Measurements from ENCODE around the gene CLNS1A. TPM values are rescaled to one million over a fixed set of nuclear protein-coding genes. Genes with fewer than 3 reads are reported as not detected.
"Not testable (repeated sequence)": the region's sequence is repeated elsewhere in the genome, so short reads cannot be mapped to it uniquely, and the experiment has no call there.

CLNS1A gene
- total RNA-seq, 2 experiments from 2014 or later = 102 to 104 TPM

DNA sequence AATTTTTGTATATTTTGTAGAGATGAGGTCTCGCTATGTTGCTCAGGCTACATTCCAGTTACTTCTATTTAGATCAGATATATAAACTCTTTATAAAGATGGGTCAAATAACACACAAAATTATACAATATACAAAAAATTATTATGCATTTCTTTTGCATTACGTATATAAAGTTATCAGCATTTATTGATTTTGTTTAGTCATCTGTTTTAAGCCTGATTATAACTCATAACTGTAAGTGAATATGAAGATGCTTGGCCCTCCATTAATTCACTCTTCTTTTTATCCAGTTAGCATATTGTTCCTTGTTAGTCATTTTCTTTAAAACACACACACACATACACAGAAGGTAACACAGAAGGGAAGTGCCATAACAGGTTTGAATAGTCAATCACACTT is 33.3 kb downstream of the CLNS1A start:
- Mint-ChIP-seq H3K27ac (no peak overlapping the region), H3K9me3 (no peaks in the 10 kb centered on the region), H3K36me3 (ENCODE audit: low read depth) (peaks cover 7% of the 10 kb centered on the region), H3K27me3 (no peaks in the 10 kb centered on the region), H3K4me1 (no peaks in the 10 kb centered on the region), H3K4me3 (no peak overlapping the region)
- DNase-seq = no peak
- ChIA-PET CTCF (no interaction called here), POLR2A (no interaction called here)

DNA sequence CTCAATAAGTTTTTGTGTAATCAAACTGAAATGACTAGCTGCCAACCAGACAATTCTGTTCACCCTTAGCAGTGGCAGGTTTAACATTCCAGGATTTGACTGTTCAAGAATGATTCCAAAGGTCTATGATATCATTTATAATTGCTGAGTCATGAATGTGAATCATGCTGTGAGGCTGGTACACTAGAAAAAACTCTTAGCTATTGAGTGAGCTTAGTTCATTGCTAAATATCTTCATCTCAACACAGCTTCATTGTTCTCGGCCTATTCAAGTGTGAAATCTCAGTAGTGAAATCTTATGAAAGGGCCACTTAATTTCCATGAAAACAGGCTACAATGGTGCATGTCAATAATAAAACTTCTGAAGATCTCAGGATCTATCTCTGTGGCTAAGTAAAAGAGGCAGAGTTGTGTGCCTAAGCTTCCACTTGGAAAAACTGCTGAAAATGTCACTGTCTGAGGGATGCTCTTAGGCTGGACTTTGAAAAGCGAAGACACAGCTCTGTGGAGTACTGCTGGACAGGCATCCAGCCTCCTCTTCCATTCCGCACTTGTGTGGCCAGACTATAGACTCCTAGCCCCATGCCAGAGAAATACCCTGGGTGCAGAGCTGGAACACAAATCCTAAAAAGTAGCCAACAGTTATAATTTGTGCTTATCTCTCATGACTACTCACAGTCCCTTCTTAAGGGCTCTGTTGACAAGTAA is 35.1 kb downstream of the CLNS1A start:
- Mint-ChIP-seq H3K4me1 (no peaks in the 10 kb centered on the region), H3K36me3 (ENCODE audit: low read depth) (peaks cover 2% of the 10 kb centered on the region), H3K4me3 (no peak overlapping the region), H3K27ac (no peak overlapping the region), H3K9me3 (no peaks in the 10 kb centered on the region), H3K27me3 (no peaks in the 10 kb centered on the region)
- CTCF ChIA-PET = interaction anchor here (0.7 to 1.5 kb wide), 2 partner anchors 9 to 12 kb away, joined by 3 read pairs; partner anchors contain the start of gene AQP11
- POLR2A ChIA-PET = no interaction called here
- no peak for DNase-seq

DNA sequence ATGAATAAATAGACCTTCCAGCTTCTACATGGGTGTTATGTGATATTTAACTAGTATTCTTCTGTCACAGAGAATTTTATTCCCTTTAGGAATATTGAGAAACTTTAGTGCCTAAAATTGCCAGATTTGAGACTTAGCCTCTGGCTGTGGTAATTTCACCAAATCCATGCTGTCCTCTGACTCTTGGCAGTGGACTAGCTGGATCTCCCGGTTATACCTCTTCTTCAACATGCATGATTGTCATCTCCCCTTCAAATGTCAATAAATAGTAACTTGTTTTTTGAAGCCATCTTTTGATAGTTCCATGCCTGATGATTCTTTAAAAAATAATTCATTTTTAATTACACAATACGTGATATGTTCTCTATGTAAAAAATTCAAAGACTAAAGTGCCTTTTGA is 39.4 kb downstream of the CLNS1A start:
- CTCF ChIA-PET = interaction anchor here (2.7 kb wide), 1 partner anchor 9 kb away, joined by 7 read pairs; the partner anchor contains the start of gene AQP11
- Mint-ChIP-seq H3K36me3 (ENCODE audit: low read depth) (no peaks in the 10 kb centered on the region), H3K4me3 (no peak overlapping the region), H3K27me3 (no peaks in the 10 kb centered on the region), H3K27ac (no peak overlapping the region), H3K9me3 (no peaks in the 10 kb centered on the region), H3K4me1 (no peaks in the 10 kb centered on the region)
- POLR2A ChIA-PET = no interaction called here
- no peak for DNase-seq

DNA sequence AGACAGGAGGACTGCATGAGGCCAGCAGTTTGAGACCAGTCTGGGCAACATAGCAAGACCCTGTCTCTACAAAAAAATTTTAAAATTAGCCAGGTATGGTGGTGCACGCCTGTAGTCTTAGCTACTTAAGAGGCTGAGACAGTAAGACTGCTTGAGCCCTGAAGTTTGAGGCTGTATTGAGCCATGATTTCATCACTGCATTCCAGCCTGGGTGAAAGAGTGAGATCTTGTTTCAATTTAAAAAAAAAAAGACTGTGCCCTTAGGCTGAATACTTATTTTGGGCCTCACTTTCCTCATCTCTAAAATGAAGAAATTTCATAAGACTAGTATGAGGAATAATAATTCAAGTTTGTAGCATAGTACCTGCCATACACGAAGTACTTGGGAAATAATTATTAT is 41.0 kb downstream of the CLNS1A start:
- CTCF ChIA-PET = no interaction called here
- H3K27me3 Mint-ChIP-seq = no peaks in the 10 kb centered on the region
- POLR2A ChIA-PET = no interaction called here
- H3K4me3 Mint-ChIP-seq = no peak overlapping the region
- DNase-seq = no peak
- no peaks in the 10 kb centered on the region for H3K36me3 Mint-ChIP-seq (ENCODE audit: low read depth)
- H3K4me1 Mint-ChIP-seq = no peaks in the 10 kb centered on the region
- no peaks in the 10 kb centered on the region for H3K9me3 Mint-ChIP-seq
- no peak overlapping the region for H3K27ac Mint-ChIP-seq

DNA sequence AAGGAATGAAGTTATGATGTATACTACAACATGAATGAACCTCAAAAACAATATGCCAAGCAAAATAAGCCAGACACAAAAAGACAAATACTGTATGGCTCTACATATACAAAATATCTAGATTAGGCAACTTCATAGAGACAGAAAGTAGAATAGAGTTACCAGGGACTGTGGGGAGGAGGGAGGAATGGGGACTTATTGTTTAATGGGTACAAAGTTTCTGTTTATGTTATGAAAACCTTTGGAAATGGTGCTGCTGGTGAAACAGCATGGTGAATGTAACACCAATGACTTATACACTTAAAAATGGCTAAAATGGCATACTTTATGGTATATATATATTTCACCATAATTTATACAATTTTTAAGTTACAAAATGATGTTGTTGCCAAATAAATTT is 43.7 kb downstream of the CLNS1A start:
- no peaks in the 10 kb centered on the region for H3K36me3 Mint-ChIP-seq (ENCODE audit: low read depth)
- POLR2A ChIA-PET = no interaction called here
- H3K27ac Mint-ChIP-seq = no peak overlapping the region
- H3K9me3 Mint-ChIP-seq = no peaks in the 10 kb centered on the region
- H3K27me3 Mint-ChIP-seq = peaks cover 8% of the 10 kb centered on the region
- CTCF ChIA-PET = interaction anchor here (0.9 kb wide), 1 partner anchor 9 kb away, joined by 3 read pairs; no protein-coding TSS in a partner anchor
- peaks cover 13% of the 10 kb centered on the region for H3K4me1 Mint-ChIP-seq
- no peak overlapping the region for H3K4me3 Mint-ChIP-seq
- no peak for DNase-seq

DNA sequence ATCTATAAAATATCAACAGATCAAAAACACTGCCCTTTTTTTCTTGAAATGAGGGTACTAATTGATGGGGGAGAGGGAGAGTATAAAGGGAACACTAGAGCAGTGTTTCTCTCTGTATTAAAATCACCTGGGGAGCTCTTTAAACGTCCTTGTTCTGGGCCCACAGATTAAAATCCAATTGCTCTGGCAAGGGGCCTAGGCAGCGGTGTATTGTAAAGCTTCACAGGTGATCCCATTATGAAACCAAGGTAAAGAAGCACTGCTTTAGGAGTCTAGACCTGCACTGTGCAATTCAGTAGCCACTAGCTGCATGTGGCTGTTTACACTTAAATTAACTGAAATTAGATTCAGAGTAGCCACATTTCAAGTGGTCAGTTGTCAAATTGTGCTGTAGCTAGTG is 44.9 kb downstream of the CLNS1A start:
- no peaks in the 10 kb centered on the region for H3K36me3 Mint-ChIP-seq (ENCODE audit: low read depth)
- peaks cover 8% of the 10 kb centered on the region for H3K27me3 Mint-ChIP-seq
- ChIA-PET POLR2A (no interaction called here), CTCF (interaction anchor here (0.6 to 0.8 kb wide), 2 partner anchors 14 to 851 kb away, joined by 4 read pairs; no protein-coding TSS in a partner anchor)
- no peak overlapping the region for H3K27ac Mint-ChIP-seq
- H3K4me1 Mint-ChIP-seq = peaks cover 15% of the 10 kb centered on the region
- H3K9me3 Mint-ChIP-seq = no peaks in the 10 kb centered on the region
- DNase-seq = no peak
- no peak overlapping the region for H3K4me3 Mint-ChIP-seq

DNA sequence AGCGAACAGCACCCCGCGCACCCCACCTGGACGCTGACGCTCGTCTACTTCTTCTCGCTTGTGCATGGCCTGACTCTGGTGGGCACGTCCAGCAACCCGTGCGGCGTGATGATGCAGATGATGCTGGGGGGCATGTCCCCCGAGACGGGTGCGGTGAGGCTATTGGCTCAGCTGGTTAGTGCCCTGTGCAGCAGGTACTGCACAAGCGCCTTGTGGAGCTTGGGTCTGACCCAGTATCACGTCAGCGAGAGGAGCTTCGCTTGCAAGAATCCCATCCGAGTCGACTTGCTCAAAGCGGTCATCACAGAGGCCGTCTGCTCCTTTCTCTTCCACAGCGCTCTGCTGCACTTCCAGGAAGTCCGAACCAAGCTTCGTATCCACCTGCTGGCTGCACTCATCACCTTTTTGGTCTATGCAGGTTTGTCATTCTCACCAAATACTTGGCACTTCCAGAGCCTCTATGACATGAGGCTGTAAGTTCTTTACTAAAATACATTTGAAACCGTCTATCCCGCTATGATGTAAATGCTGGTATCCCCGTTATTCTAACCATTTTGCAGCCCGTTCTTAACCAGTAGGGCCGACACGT is 47.3 kb downstream of the CLNS1A start:
- no peaks in the 10 kb centered on the region for H3K36me3 Mint-ChIP-seq (ENCODE audit: low read depth)
- POLR2A ChIA-PET = no interaction called here
- DNase-seq = no peak
- H3K4me1 Mint-ChIP-seq = peaks cover 15% of the 10 kb centered on the region
- no peaks in the 10 kb centered on the region for H3K9me3 Mint-ChIP-seq
- H3K27me3 Mint-ChIP-seq = peaks cover 16% of the 10 kb centered on the region
- CTCF ChIA-PET = interaction anchor here (0.6 to 1.7 kb wide), 4 partner anchors 9 to 362 kb away, joined by 3 to 7 read pairs (median 3); no protein-coding TSS in a partner anchor
- H3K4me3 Mint-ChIP-seq = peak overlapping the region; percentile 79
- H3K27ac Mint-ChIP-seq = no peak overlapping the region

DNA sequence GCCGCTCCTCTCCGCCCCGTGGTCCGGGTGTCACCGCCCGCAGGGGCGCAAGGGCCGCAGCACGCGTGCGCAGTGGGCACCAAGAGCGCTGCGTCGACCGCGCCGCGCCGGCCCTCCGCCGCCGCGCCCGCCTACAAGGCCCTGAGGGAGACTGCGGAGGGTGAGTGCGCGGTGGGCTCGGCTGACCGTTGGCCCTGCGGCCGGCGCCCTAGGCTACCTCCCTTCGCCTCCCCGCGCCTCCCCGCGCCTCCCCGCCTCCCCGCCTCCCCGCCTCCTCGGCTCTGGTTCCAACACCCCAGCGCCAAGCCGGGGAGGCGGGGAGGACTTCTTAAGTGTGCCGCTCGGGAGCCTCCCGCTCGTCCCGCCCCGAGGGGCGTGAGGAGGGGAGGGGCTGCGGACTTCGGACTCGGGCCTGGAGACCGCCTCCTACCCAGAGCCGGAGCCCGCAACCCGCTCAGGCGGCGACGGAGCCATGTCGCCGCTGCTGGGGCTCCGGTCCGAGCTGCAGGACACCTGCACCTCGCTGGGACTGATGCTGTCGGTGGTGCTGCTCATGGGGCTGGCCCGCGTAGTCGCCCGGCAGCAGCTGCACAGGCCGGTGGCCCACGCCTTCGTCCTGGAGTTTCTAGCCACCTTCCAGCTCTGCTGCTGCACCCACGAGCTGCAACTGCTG is 47.9 kb downstream of the CLNS1A start, which contains the start of gene AQP11:
TSS of gene AQP11 (plus strand) at position 433 of the 673 bp plus-strand sequence. CDS start at position 473, 40 bp downstream.
- Mint-ChIP-seq H3K27ac (peak within 1 kb of the TSS; percentile 46), H3K4me3 (peak within 1 kb of the TSS; percentile 79), H3K4me1 (peaks cover 15% of the 10 kb centered on the region), H3K9me3 (no peaks in the 10 kb centered on the region), H3K36me3 (ENCODE audit: low read depth) (no peaks in the 10 kb centered on the region), H3K27me3 (peaks cover 16% of the 10 kb centered on the region)
- peak; percentile 41 for DNase-seq
- POLR2A ChIA-PET = no interaction called here
- CTCF ChIA-PET = interaction anchor here (0.6 to 1.7 kb wide), 4 partner anchors 10 to 361 kb away, joined by 3 to 7 read pairs (median 3); no protein-coding TSS in a partner anchor

DNA sequence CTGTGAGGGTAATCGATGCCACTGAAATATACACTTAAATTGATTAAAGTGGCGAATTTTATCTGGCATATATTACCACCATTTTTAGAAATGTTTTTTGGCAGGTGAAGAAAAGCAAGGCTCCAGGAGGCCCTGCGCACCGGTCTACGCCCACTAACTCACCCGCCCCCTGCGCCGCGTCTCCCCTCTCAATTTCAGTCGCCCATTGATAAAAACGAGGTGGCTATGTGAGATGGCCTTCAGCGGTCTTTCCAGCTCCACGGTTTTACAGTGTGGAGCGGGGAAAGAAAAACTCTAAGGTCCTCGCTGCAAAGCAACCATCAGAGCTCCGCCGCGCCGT is 48.4 kb downstream of the CLNS1A start:
- peak overlapping the region; percentile 46 for H3K27ac Mint-ChIP-seq
- peaks cover 15% of the 10 kb centered on the region for H3K4me1 Mint-ChIP-seq
- DNase-seq = no peak
- no peaks in the 10 kb centered on the region for H3K36me3 Mint-ChIP-seq (ENCODE audit: low read depth)
- H3K27me3 Mint-ChIP-seq = peaks cover 16% of the 10 kb centered on the region
- H3K9me3 Mint-ChIP-seq = no peaks in the 10 kb centered on the region
- ChIA-PET POLR2A (no interaction called here), CTCF (interaction anchor here (1.5 to 1.7 kb wide), 2 partner anchors 10 kb away, joined by 3 to 7 read pairs; no protein-coding TSS in a partner anchor)
- H3K4me3 Mint-ChIP-seq = peak overlapping the region; percentile 75

DNA sequence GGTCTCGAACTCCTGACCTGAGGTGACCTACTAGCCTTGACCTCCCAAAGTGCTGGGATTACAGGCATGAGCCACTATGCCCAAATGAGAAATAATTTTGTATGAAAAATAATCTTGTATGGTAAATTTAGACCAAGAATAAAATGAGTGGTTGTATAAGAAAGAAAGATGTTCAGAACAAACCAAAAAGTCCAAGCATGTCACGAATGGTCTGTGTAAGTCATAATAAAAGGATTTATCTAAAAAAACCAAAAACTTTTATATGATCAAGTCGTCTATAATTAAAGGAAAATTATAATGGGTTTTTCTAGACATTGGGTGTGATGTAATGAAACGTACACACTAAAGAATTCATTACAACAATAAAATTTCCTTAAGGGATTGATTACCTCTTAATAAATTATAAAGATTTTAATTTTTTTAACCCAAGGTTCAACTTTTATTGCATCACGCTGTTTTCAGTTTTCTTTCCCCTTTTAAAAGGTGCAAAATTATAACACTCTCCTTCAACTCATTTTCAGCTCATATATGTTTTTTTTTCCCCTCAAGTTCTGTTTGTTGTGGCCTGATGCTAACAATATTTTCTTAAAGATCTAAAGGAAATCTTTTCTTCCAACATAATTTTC is 56.8 kb downstream of the CLNS1A start:
- Mint-ChIP-seq H3K9me3 (peaks cover 10% of the 10 kb centered on the region), H3K36me3 (ENCODE audit: low read depth) (peaks cover 3% of the 10 kb centered on the region), H3K27ac (no peak overlapping the region), H3K4me3 (no peak overlapping the region), H3K4me1 (no peaks in the 10 kb centered on the region), H3K27me3 (peaks cover 3% of the 10 kb centered on the region)
- POLR2A ChIA-PET = interaction anchor here (0.6 kb wide), 1 partner anchor 199 kb away, joined by 3 read pairs; no protein-coding TSS in a partner anchor
- no peak for DNase-seq
- CTCF ChIA-PET = no interaction called here

DNA sequence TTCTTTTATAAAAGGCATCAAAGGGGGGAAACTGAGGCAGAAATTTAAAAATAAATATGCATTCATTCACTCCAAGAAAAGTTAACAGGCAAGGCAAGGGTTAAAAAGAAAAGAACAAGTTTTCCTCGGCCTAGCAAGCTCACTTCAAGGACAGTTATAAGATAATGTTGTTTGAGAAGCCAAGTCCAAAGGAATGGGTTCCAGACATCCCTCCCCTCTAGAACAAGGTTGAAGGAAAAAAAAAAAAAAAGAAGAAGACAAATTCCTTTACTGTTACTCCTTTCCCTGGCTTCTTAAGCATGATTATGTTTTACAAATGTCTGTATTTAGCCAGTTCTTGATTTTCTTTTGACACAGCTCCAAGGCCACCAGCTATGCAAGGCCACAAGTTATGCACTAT is 62.2 kb downstream of the CLNS1A start:
- H3K27me3 Mint-ChIP-seq; CTCF ChIA-PET; POLR2A ChIA-PET; H3K27ac Mint-ChIP-seq; H3K36me3 Mint-ChIP-seq (ENCODE audit: low read depth); H3K9me3 Mint-ChIP-seq; H3K4me3 Mint-ChIP-seq; H3K4me1 Mint-ChIP-seq; DNase-seq: not testable (repeated sequence)

DNA sequence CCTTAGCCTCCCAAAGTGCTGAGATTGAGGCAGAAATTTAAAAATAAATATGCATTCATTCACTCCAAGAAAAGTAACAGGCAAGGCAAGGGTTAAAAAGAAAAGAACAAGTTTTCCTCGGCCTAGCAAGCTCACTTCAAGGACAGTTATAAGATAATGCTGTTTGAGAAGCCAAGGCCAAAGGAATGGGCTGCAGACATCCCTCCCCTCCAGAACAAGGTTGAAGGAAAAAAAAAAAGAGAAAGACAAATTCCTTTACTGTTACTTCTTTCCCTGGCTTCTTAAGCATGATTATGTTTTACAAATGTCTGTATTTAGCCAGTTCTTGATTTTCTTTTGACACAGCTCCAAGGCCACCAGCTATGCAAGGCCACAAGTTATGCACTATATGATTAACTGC is 66.7 kb downstream of the CLNS1A start:
- H3K36me3 Mint-ChIP-seq (ENCODE audit: low read depth); H3K9me3 Mint-ChIP-seq; H3K4me1 Mint-ChIP-seq; H3K27me3 Mint-ChIP-seq; DNase-seq; H3K27ac Mint-ChIP-seq; POLR2A ChIA-PET; H3K4me3 Mint-ChIP-seq: not testable (repeated sequence)
- CTCF ChIA-PET = interaction anchor here (0.7 kb wide), 1 partner anchor 67 kb away, joined by 3 read pairs; no protein-coding TSS in a partner anchor

DNA sequence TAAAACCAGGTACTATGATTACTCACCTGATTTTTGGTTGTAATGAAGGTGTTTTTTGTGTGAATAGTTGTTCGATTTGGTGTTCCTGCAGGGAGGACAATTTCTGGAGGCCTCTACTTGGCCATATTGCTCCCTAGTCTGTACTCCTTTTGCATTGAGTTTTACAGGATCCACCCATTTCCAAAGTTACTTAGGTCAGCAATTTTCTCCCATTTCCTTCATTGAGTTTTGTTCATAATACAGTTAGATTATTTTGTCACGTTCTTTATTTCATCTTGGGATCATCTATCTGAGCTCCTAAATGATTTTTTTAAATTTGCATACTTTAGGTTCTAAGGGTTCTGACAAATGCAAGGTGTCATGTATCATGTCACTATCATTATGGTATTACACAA is 67.9 kb downstream of the CLNS1A start:
- Mint-ChIP-seq H3K36me3 (ENCODE audit: low read depth) (no peaks in the 10 kb centered on the region), H3K4me1 (peaks cover 3% of the 10 kb centered on the region), H3K9me3 (no peaks in the 10 kb centered on the region), H3K27ac (no peak overlapping the region), H3K27me3 (peaks cover 12% of the 10 kb centered on the region), H3K4me3 (no peak overlapping the region)
- no peak for DNase-seq
- ChIA-PET POLR2A (no interaction called here), CTCF (interaction anchor here (0.7 kb wide), 1 partner anchor 18 kb away, joined by 4 read pairs; no protein-coding TSS in a partner anchor)

Measured in activated CD4-positive, alpha-beta T cell treated with anti-CD3 and anti-CD28 coated beads, Interleukin-2, amount 10 ng/mL, durations not matched to agents 7 days and 5 days (primary cell).